ENCODE data around the gene LAMA4.

Gene LAMA4

DNA sequence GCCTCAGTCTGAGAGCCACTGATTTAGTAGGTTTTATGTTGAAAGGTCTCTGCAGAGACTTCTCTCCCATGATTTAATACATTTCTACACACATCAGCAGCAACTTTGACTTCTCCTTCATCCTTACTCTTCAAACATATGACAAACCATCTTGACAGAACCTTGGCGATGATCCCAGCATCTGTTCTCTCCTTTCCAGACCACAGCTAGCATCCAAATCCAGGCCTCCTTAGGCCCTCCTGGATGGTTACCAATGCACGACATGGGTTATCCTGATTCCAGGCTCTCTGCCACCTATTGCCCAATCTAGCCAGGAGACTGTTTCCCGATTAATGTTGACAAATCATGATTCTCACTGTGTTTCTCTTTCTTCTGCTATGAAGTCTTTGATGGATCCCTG is 16.8 kb downstream of the LAMA4 start:
- peak overlapping the region; percentile 13; the same call in 1 of the 2 replicates for H3K4me3 ChIP-seq
- no peaks in the 10 kb centered on the region for H3K9me3 ChIP-seq (ENCODE audit: low read depth, low read length)
- no peak overlapping the region for H3K9ac ChIP-seq (ENCODE audit: insufficient read length)
- H3K27ac ChIP-seq, result no peak overlapping the region
- DNase-seq (ENCODE audit: low read depth, low spot score), result no peak
- no peak for TF ChIP-seq EZH2 (IDR thresholded peaks at IDR 0.05)
- TF ChIP-seq FOXP2 (optimal IDR thresholded peaks at IDR 0.05; ENCODE audit: control extremely low read depth, extremely low read length, insufficient read depth), result peak; percentile 25
- no peak for TF ChIP-seq POLR2AphosphoS5 (IDR thresholded peaks at IDR 0.05; ENCODE audit: borderline replicate concordance, low read depth, low read length)
- no peaks in the 10 kb centered on the region for H3K36me3 ChIP-seq (ENCODE audit: insufficient read depth, low read length)

DNA sequence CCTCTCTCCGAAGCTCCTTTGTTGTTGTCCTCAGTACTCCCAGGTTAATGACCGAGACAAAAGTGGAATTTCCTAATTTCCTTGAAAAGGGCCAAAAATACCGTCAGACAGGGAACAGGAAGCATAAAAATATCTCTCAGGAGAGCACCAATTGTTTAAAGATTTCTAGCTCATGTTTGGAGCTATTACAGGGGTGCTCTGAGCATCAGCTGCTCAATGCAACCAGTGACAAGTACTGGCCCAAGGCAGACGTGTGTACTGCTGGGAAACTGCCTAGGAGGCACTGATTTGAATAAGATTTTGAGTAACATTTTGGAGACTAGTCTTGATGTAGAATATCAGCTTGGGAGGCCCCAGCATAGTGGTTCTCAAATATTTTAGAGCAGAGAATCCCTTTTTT is 17.3 kb downstream of the LAMA4 start:
- H3K36me3 ChIP-seq (ENCODE audit: insufficient read depth, low read length), result no peaks in the 10 kb centered on the region
- H3K9ac ChIP-seq (ENCODE audit: insufficient read length), result no peak overlapping the region
- H3K27ac ChIP-seq, result peak overlapping the region; percentile 23; the same call in 1 of the 2 replicates
- TF ChIP-seq POLR2AphosphoS5 (IDR thresholded peaks at IDR 0.05; ENCODE audit: borderline replicate concordance, low read depth, low read length) (no peak), EZH2 (IDR thresholded peaks at IDR 0.05) (no peak), FOXP2 (optimal IDR thresholded peaks at IDR 0.05; ENCODE audit: control extremely low read depth, extremely low read length, insufficient read depth) (no peak)
- no peak for DNase-seq (ENCODE audit: low read depth, low spot score)
- no peaks in the 10 kb centered on the region for H3K9me3 ChIP-seq (ENCODE audit: low read depth, low read length)
- H3K4me3 ChIP-seq, result no peak overlapping the region

DNA sequence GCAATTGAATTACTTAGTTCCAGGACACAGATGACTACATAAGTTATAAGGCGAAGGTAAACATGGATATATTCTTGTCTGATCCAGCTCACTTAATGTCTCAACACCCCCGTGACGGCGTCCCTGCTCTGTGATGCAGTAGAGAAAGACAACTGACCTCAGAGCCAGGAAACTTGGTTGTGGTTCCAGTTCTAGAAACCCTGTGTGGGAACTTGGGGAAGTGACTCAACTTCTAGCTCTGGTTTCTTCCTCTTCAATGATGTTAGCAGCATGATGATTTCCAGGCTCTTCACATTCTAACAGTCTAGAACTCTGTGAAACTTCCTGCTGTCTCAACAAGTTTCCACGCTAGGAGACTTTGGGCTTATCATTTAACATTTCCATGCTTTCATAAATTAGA is 18.4 kb downstream of the LAMA4 start:
- no peak overlapping the region for H3K9ac ChIP-seq (ENCODE audit: insufficient read length)
- no peaks in the 10 kb centered on the region for H3K9me3 ChIP-seq (ENCODE audit: low read depth, low read length)
- H3K36me3 ChIP-seq (ENCODE audit: insufficient read depth, low read length), result no peaks in the 10 kb centered on the region
- H3K4me3 ChIP-seq, result no peak overlapping the region
- no peak for TF ChIP-seq POLR2AphosphoS5 (IDR thresholded peaks at IDR 0.05; ENCODE audit: borderline replicate concordance, low read depth, low read length)
- no peak for TF ChIP-seq EZH2 (IDR thresholded peaks at IDR 0.05)
- TF ChIP-seq FOXP2 (optimal IDR thresholded peaks at IDR 0.05; ENCODE audit: control extremely low read depth, extremely low read length, insufficient read depth), result no peak
- DNase-seq (ENCODE audit: low read depth, low spot score), result no peak
- H3K27ac ChIP-seq, result no peak overlapping the region

DNA sequence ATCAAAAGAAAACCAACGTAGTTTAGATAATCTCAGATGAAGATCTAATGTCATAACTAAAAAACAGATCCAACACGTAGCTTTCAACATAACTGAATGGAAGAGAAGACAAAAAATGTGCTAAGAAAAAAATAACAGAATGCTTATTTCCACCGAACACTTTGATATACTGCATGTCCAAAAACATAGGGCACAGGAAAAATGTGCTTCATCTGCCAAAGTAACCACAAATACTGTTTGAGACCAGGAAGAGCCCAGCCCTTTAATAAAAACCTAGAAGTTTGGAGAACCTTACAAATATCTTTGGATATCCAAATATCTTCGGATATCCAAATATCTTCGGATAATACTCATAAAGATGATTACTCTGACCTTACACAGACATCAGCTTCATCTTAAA is 19.8 kb downstream of the LAMA4 start:
- Histone ChIP-seq H3K27ac (no peak overlapping the region), H3K4me3 (no peak overlapping the region), H3K9ac (ENCODE audit: insufficient read length) (no peak overlapping the region), H3K9me3 (ENCODE audit: low read depth, low read length) (no peaks in the 10 kb centered on the region), H3K36me3 (ENCODE audit: insufficient read depth, low read length) (no peaks in the 10 kb centered on the region)
- no peak for TF ChIP-seq EZH2 (IDR thresholded peaks at IDR 0.05)
- TF ChIP-seq POLR2AphosphoS5 (IDR thresholded peaks at IDR 0.05; ENCODE audit: borderline replicate concordance, low read depth, low read length), result no peak
- TF ChIP-seq FOXP2 (optimal IDR thresholded peaks at IDR 0.05; ENCODE audit: control extremely low read depth, extremely low read length, insufficient read depth), result no peak
- no peak for DNase-seq (ENCODE audit: low read depth, low spot score)

DNA sequence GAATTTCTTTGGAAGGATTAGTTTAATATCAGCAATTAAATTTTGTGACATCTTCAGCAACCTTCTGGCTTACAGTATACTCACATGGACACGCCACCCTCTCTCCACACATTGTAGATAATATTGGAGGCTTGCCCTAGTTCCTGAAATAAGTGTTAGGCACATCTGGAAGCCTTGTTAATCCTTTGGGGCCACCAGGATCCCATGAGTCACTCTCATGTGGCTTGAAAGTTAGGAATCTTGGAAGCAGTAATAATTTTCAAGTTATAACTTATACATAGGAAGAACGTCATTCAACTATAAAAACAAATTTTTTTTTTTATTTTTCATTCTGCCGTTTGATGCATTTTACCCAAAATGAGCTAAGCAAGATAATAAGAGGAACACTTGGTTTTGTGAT is 20.5 kb downstream of the LAMA4 start:
- no peaks in the 10 kb centered on the region for H3K36me3 ChIP-seq (ENCODE audit: insufficient read depth, low read length)
- no peak for TF ChIP-seq FOXP2 (optimal IDR thresholded peaks at IDR 0.05; ENCODE audit: control extremely low read depth, extremely low read length, insufficient read depth)
- TF ChIP-seq EZH2 (IDR thresholded peaks at IDR 0.05), result no peak
- no peak for TF ChIP-seq POLR2AphosphoS5 (IDR thresholded peaks at IDR 0.05; ENCODE audit: borderline replicate concordance, low read depth, low read length)
- no peak overlapping the region for H3K27ac ChIP-seq
- no peak overlapping the region for H3K9ac ChIP-seq (ENCODE audit: insufficient read length)
- no peak for DNase-seq (ENCODE audit: low read depth, low spot score)
- no peaks in the 10 kb centered on the region for H3K9me3 ChIP-seq (ENCODE audit: low read depth, low read length)
- no peak overlapping the region for H3K4me3 ChIP-seq

DNA sequence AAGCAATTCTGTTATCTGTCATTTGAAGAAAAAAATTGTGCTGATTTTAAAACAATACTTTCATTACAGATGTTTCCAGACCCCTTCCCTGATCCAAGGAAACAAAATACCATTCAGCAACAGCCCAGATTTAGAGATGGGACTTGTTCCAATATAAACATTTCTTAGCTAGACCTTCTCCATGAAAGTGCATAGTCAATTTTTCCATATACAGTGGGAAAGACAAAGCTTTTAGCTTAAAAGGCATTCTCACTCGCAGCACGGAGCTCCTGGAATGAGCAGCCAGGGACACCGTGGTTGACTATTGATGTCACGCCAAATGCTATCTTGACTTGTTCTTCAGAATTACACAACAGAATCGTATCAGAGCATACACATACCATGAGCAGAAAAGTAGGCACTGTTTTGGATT is 21.5 kb downstream of the LAMA4 start:
- TF ChIP-seq EZH2 (IDR thresholded peaks at IDR 0.05), result no peak
- TF ChIP-seq FOXP2 (optimal IDR thresholded peaks at IDR 0.05; ENCODE audit: control extremely low read depth, extremely low read length, insufficient read depth), result no peak
- TF ChIP-seq POLR2AphosphoS5 (IDR thresholded peaks at IDR 0.05; ENCODE audit: borderline replicate concordance, low read depth, low read length), result no peak
- H3K4me3 ChIP-seq, result no peak overlapping the region
- H3K9ac ChIP-seq (ENCODE audit: insufficient read length), result no peak overlapping the region
- H3K9me3 ChIP-seq (ENCODE audit: low read depth, low read length), result no peaks in the 10 kb centered on the region
- no peak for DNase-seq (ENCODE audit: low read depth, low spot score)
- H3K27ac ChIP-seq, result no peak overlapping the region
- H3K36me3 ChIP-seq (ENCODE audit: insufficient read depth, low read length), result no peaks in the 10 kb centered on the region

DNA sequence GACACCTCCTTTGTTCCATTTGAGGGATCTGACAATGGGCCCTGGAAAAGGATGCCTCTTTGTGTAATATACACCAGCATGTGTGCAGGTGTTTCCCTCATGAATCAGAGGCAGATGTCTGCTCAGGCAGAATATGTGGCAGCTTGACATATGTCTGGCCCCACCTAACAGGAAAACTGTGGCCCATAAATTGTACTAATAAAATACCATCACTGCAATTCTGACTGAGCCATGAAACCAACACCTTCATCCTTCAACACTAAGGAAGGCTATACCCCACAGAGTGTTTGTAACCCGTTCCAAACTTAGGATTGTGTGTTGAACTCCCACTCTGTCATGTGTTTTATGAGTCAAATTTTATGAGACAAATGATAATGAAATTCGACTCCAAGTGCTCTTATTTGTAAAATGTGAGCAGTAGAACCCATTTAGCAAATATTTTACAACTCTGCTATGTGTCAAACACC is 22.7 kb downstream of the LAMA4 start:
- TF ChIP-seq FOXP2 (optimal IDR thresholded peaks at IDR 0.05; ENCODE audit: control extremely low read depth, extremely low read length, insufficient read depth), result no peak

DNA sequence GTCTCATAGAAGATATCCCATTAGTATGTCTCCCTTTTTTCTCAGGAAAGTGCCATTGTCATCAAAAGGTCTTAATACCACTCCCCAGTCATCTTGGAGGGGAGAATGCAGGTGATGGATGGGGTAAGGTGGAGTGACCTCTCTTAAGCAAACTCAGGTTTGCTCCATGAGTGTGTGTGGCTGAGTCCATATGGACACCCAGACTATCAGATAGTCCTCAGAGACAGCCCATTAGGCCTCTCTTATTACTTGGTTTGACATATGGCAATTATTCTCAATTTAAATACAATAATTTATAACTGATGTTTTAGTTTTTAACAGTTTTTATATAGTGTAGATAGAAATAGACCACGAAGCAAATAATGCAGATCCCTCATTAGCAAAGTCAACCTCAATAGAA is 23.2 kb downstream of the LAMA4 start:
- no peak overlapping the region for H3K9ac ChIP-seq (ENCODE audit: insufficient read length)
- no peak for DNase-seq (ENCODE audit: low read depth, low spot score)
- H3K27ac ChIP-seq, result no peak overlapping the region
- no peak for TF ChIP-seq POLR2AphosphoS5 (IDR thresholded peaks at IDR 0.05; ENCODE audit: borderline replicate concordance, low read depth, low read length)
- no peak for TF ChIP-seq EZH2 (IDR thresholded peaks at IDR 0.05)
- TF ChIP-seq FOXP2 (optimal IDR thresholded peaks at IDR 0.05; ENCODE audit: control extremely low read depth, extremely low read length, insufficient read depth), result no peak
- H3K36me3 ChIP-seq (ENCODE audit: insufficient read depth, low read length), result no peaks in the 10 kb centered on the region
- no peaks in the 10 kb centered on the region for H3K9me3 ChIP-seq (ENCODE audit: low read depth, low read length)
- H3K4me3 ChIP-seq, result no peak overlapping the region

More for the DNA sequence above, 22.7 kb downstream of the LAMA4 start:
- DNase-seq (ENCODE audit: low read depth, low spot score), result no peak
- Histone ChIP-seq H3K9me3 (ENCODE audit: low read depth, low read length) (no peaks in the 10 kb centered on the region), H3K36me3 (ENCODE audit: insufficient read depth, low read length) (no peaks in the 10 kb centered on the region), H3K27ac (no peak overlapping the region), H3K4me3 (no peak overlapping the region), H3K9ac (ENCODE audit: insufficient read length) (no peak overlapping the region)

Data from SK-N-MC (cell line).